HG02884 (cell line): Measurements from ENCODE around the gene METTL9.
"Not testable (repeated sequence)": the region's sequence is repeated elsewhere in the genome, so short reads cannot be mapped to it uniquely, and the experiment has no call there.

Experiments used
- ATAC-seq: cut with Tn5 transposase; IDR thresholded peaks from one replicate; pipeline ENCODE4 v1.9.1; 2021; ENCODE audit warnings: mild to moderate bottlenecking, moderate library complexity; ENCODE audit not compliant: unreplicated experiment

METTL9 gene

GRCh38 chr16:21610006-21610544, 10.7 kb downstream of the METTL9 start:
- ATAC-seq = no peak

GRCh38 chr16:21610766-21611165, 11.4 kb downstream of the METTL9 start:
- ATAC-seq = no peak

- ATAC-seq = no peak
Observed at GRCh38 chr16:21611198-21611555, 11.8 kb downstream of the METTL9 start.

GRCh38 chr16:21611556-21612384, 12.4 kb downstream of the METTL9 start:
- no peak for ATAC-seq

- ATAC-seq = no peak
Observed at GRCh38 chr16:21613361-21613760, 14.0 kb downstream of the METTL9 start.

GRCh38 chr16:21613781-21614180, 14.4 kb downstream of the METTL9 start:
- ATAC-seq = no peak

- no peak for ATAC-seq
Observed at GRCh38 chr16:21614896-21615295, 15.5 kb downstream of the METTL9 start.

GRCh38 chr16:21617607-21618006, 18.2 kb downstream of the METTL9 start:
- no peak for ATAC-seq

- no peak for ATAC-seq
Observed at GRCh38 chr16:21618281-21618680, 18.9 kb downstream of the METTL9 start.

- no peak for ATAC-seq
Observed at GRCh38 chr16:21619765-21620425, 20.5 kb downstream of the METTL9 start.

- no peak for ATAC-seq
Observed at GRCh38 chr16:21620592-21620991, 21.2 kb downstream of the METTL9 start.

- ATAC-seq = no peak
Observed at GRCh38 chr16:21622545-21622944, 23.2 kb downstream of the METTL9 start.

- ATAC-seq = no peak
Observed at GRCh38 chr16:21625026-21625425, 25.6 kb downstream of the METTL9 start.

GRCh38 chr16:21626659-21627277, 27.4 kb downstream of the METTL9 start:
- ATAC-seq = no peak

- no peak for ATAC-seq
Observed at GRCh38 chr16:21628121-21628726, 28.8 kb downstream of the METTL9 start.

GRCh38 chr16:21628772-21629171, 29.4 kb downstream of the METTL9 start:
- no peak for ATAC-seq

GRCh38 chr16:21629616-21630539, 30.5 kb downstream of the METTL9 start:
- ATAC-seq = not testable (repeated sequence)

GRCh38 chr16:21630866-21631265, 31.5 kb downstream of the METTL9 start:
- ATAC-seq = not testable (repeated sequence)

GRCh38 chr16:21631376-21631775, 32.0 kb downstream of the METTL9 start:
- ATAC-seq = not testable (repeated sequence)

- not testable (repeated sequence) for ATAC-seq
Observed at GRCh38 chr16:21631951-21632575, 32.7 kb downstream of the METTL9 start.
